HL-60/S4 (cell line): ENCODE data around the gene LYVE1.

Experiments
- in situ Hi-C: fragments of 300-500 bp; cut with MboI; formaldehyde crosslinking; loops from 2 replicates; pipeline ENCODE4 v1.14.3; 2022; ENCODE audit warnings: low sequenced_read_pairs

The LYVE1 gene

GRCh38 chr11:10592331-10592730 is 23.9 kb upstream of the LYVE1 start:
- in situ Hi-C loops: no loop called here

GRCh38 chr11:10591741-10592140 is 23.3 kb upstream of the LYVE1 start:
- in situ Hi-C loops: no loop called here

GRCh38 chr11:10590218-10590915 is 21.9 kb upstream of the LYVE1 start:
- in situ Hi-C loops: no loop called here

- in situ Hi-C loops: no loop called here
Measured at GRCh38 chr11:10588904-10589303, 20.4 kb upstream of the LYVE1 start.

- in situ Hi-C loops: no loop called here
Measured at GRCh38 chr11:10587995-10588394, 19.5 kb upstream of the LYVE1 start.

GRCh38 chr11:10587388-10587787 is 18.9 kb upstream of the LYVE1 start:
- in situ Hi-C loops: no loop called here

GRCh38 chr11:10584071-10584501 is 15.6 kb upstream of the LYVE1 start:
- in situ Hi-C loops: no loop called here

GRCh38 chr11:10581481-10582019 is 13.1 kb upstream of the LYVE1 start:
- in situ Hi-C loops: no loop called here

GRCh38 chr11:10580623-10581022 is 12.2 kb upstream of the LYVE1 start:
- in situ Hi-C loops: no loop called here

GRCh38 chr11:10579700-10580099 is 11.2 kb upstream of the LYVE1 start:
- in situ Hi-C loops: no loop called here

- in situ Hi-C loops: no loop called here
Measured at GRCh38 chr11:10576035-10576398, 7.6 kb upstream of the LYVE1 start.

GRCh38 chr11:10575346-10576034 is 7.0 kb upstream of the LYVE1 start:
- in situ Hi-C loops: no loop called here

GRCh38 chr11:10573556-10573955 is 5.1 kb upstream of the LYVE1 start:
- in situ Hi-C loops: no loop called here

- in situ Hi-C loops: no loop called here
Measured at GRCh38 chr11:10573028-10573427, 4.6 kb upstream of the LYVE1 start.

- in situ Hi-C loops: no loop called here
Measured at GRCh38 chr11:10572533-10572932, 4.1 kb upstream of the LYVE1 start.

- in situ Hi-C loops: no loop called here
Measured at GRCh38 chr11:10567446-10567845, 1.0 kb downstream of the LYVE1 start.

- in situ Hi-C loops: no loop called here
Measured at GRCh38 chr11:10566257-10566957, 2.1 kb downstream of the LYVE1 start.

GRCh38 chr11:10565493-10565892 is 3.0 kb downstream of the LYVE1 start:
- in situ Hi-C loops: no loop called here

- in situ Hi-C loops: no loop called here
Measured at GRCh38 chr11:10564696-10565318, 3.7 kb downstream of the LYVE1 start.

GRCh38 chr11:10564030-10564429 is 4.4 kb downstream of the LYVE1 start:
- in situ Hi-C loops: no loop called here

- in situ Hi-C loops: no loop called here
Measured at GRCh38 chr11:10561947-10562346, 6.5 kb downstream of the LYVE1 start.
